PC-3 (cell line): ENCODE results near the gene TM4SF4.

Source experiments
- EZH2 ChIP-seq: fragments of 300-600 bp; sonication (generic); IDR thresholded peaks from one replicate; pipeline ENCODE4 v1.6.1; 2017; ENCODE audit warnings: antibody characterized with exemption, mild to moderate bottlenecking, low read length; ENCODE audit not compliant: unreplicated experiment
- EZH2phosphoT487 ChIP-seq: fragments of 300-600 bp; sonication (generic); IDR thresholded peaks from 2 replicates; pipeline ENCODE4 v1.6.1; 2018; ENCODE audit warnings: mild to moderate bottlenecking, antibody characterized with exemption, low read length, borderline replicate concordance
- TF ChIP-seq, protein P1 (sequence below): fragments of 300-600 bp; sonication (generic); conservative IDR thresholded peaks from 2 replicates; pipeline ENCODE4 v1.5.1; 2017; ENCODE audit warnings: antibody characterized with exemption, low read depth, mild to moderate bottlenecking, low read length

DNA sequence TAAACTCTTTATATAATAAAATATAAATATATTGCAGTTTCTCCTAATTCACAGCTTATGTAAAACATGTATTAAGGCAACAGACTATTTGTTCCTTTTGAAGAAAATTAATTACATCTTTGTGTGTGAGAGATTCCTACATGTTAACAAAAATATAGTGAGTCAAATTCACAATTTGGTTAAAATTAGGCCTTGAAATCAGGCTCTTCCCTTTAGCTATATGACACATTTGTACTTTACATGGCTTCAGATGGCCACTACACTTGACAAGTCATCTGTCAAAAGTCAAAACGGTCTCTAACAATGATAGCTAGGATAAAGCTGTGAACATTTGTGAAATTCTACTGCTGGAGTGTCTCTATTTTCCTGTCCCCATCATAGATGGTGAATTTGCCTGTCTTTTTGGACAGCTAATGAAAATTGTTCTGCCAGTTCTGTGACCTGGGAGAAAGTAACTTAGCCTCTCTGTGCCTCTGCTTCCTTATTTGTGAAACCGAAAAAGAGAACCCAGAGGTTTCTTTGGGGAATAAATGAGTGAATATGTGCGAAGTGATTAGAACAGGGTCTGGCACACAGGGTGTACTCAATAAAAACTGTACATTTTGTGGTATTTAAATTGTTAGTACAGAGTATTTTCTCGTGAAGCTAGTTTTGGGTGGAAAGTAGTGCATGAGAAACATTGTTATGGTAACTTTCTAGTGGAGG, 23.6 kb downstream of the TM4SF4 start:
- TF ChIP-seq, protein P1, sequence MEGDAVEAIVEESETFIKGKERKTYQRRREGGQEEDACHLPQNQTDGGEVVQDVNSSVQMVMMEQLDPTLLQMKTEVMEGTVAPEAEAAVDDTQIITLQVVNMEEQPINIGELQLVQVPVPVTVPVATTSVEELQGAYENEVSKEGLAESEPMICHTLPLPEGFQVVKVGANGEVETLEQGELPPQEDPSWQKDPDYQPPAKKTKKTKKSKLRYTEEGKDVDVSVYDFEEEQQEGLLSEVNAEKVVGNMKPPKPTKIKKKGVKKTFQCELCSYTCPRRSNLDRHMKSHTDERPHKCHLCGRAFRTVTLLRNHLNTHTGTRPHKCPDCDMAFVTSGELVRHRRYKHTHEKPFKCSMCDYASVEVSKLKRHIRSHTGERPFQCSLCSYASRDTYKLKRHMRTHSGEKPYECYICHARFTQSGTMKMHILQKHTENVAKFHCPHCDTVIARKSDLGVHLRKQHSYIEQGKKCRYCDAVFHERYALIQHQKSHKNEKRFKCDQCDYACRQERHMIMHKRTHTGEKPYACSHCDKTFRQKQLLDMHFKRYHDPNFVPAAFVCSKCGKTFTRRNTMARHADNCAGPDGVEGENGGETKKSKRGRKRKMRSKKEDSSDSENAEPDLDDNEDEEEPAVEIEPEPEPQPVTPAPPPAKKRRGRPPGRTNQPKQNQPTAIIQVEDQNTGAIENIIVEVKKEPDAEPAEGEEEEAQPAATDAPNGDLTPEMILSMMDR: no peak
- no peak for TF ChIP-seq EZH2
- TF ChIP-seq EZH2phosphoT487: no peak
